LNCAP (cell line): ENCODE data around the gene HCK.

Experiments
- CTCF ChIP-seq: fragments of 450-650 bp; IDR thresholded peaks from 2 replicates; pipeline ENCODE4 v1.5.1; 2017; ENCODE audit warnings: mild to moderate bottlenecking

Gene HCK

GRCh38 chr20:32045999-32046398, 6.0 kb upstream of the HCK start:
- no peak for TF ChIP-seq CTCF

- no peak for TF ChIP-seq CTCF
These were observed 1.7 kb upstream of the HCK start for GRCh38 chr20:32050324-32050841.

GRCh38 chr20:32050851-32051556, 1.0 kb upstream of the HCK start:
- no peak for TF ChIP-seq CTCF

- no peak for TF ChIP-seq CTCF
These were observed 337 bp upstream of the HCK start for GRCh38 chr20:32051720-32052089.

- TF ChIP-seq CTCF: no peak
These were observed 828 bp downstream of the HCK start for GRCh38 chr20:32052778-32053362.

- TF ChIP-seq CTCF: no peak
These were observed 1.6 kb downstream of the HCK start for GRCh38 chr20:32053648-32054047.

GRCh38 chr20:32056708-32057483, 4.9 kb downstream of the HCK start:
- no peak for TF ChIP-seq CTCF
